ENCODE measurements around the gene ARHGAP9. TPM values are rescaled to one million over a fixed set of nuclear protein-coding genes. Genes with fewer than 3 reads are reported as not detected.

Gene ARHGAP9
- total RNA-seq, 4 donors from 2014 or later: 16.6 to 50.1 (median 24.7) TPM

DNA sequence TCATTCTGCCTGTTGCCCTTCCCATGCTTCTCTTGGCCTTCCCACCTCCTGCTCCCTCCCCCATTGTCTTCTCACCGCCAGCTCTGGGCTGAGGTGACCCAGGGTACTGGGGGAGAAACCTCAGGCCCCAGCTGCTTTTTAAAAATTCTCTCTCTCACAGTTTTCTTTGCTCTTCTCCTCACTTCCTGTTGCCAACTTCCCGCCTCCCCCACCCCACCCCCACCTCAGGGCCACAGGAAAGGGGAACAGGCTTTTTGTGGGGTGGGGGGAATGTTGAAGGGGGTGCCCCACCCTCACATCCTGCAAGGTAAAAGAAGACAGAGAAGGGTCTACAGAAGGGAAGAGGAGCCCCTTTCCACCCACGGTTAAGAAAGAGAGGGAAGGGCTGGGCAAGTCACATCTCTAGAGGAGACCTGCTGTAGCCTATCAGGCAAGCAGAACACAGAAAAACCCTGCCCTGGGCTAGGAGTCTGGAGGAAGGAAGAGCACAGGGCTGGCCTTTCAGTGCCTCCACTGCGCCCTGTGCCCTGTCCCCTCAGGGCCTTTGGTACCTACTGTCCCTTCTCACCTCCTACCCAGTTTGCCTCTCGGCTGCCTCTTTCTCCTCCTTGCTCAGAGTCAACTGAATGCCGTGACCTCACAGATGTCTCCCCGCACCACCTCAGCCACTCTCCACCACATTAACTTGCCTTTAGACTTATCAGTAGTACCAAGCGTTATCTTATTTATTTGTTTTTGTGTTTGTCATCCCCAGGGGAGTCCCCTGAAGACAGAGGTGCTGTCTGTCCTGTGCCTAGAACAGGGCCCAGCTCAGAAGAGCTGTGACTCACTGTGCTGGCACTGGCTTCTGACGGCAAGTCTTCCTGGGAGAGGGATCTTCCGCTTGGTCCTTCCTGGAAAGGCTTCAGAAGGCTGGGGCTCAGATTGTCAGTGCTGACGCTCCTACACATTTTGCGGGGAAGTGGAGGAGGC, 1.7 kb downstream of the ARHGAP9 start:
- TF ChIP-seq, protein P1, sequence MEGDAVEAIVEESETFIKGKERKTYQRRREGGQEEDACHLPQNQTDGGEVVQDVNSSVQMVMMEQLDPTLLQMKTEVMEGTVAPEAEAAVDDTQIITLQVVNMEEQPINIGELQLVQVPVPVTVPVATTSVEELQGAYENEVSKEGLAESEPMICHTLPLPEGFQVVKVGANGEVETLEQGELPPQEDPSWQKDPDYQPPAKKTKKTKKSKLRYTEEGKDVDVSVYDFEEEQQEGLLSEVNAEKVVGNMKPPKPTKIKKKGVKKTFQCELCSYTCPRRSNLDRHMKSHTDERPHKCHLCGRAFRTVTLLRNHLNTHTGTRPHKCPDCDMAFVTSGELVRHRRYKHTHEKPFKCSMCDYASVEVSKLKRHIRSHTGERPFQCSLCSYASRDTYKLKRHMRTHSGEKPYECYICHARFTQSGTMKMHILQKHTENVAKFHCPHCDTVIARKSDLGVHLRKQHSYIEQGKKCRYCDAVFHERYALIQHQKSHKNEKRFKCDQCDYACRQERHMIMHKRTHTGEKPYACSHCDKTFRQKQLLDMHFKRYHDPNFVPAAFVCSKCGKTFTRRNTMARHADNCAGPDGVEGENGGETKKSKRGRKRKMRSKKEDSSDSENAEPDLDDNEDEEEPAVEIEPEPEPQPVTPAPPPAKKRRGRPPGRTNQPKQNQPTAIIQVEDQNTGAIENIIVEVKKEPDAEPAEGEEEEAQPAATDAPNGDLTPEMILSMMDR (IDR thresholded peaks at IDR 0.05; ENCODE audit: low read depth): no peak

DNA sequence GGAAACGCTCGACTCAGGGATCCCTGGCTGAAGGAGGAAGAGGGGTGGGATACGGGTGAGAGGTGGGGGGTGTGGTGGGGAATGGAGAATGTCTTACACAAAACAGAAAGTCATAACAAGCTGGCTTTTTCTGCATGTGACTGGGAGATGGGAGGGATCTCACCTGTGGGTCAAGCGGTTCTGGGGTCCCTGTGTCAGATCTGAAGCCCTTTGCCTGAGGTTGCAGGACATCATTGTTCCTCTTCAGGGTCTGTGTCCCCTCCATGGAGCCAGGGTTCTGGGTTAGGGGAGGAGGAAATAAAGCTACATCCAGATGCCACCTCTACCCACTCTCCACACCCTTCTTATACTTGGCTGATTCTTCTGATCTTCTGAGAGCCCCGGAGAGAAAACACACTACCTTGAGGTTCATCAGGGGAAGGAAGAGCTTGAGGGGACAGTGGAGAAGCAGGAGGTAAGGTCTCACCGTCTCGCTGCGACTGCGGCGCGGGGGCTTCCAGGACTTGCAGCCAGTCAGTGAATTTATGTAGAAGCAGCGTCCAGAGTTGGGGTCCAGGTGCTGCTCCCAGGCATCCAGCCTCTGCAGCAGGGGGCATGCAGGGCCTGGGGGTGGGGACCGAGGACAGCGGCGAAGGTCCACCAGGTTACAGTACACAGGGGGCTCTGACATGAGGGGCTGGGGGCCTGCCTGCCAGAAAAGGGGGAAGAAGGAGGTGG, 2.5 kb downstream of the ARHGAP9 start:
- TF ChIP-seq, protein P1 (IDR thresholded peaks at IDR 0.05; ENCODE audit: low read depth): no peak

DNA sequence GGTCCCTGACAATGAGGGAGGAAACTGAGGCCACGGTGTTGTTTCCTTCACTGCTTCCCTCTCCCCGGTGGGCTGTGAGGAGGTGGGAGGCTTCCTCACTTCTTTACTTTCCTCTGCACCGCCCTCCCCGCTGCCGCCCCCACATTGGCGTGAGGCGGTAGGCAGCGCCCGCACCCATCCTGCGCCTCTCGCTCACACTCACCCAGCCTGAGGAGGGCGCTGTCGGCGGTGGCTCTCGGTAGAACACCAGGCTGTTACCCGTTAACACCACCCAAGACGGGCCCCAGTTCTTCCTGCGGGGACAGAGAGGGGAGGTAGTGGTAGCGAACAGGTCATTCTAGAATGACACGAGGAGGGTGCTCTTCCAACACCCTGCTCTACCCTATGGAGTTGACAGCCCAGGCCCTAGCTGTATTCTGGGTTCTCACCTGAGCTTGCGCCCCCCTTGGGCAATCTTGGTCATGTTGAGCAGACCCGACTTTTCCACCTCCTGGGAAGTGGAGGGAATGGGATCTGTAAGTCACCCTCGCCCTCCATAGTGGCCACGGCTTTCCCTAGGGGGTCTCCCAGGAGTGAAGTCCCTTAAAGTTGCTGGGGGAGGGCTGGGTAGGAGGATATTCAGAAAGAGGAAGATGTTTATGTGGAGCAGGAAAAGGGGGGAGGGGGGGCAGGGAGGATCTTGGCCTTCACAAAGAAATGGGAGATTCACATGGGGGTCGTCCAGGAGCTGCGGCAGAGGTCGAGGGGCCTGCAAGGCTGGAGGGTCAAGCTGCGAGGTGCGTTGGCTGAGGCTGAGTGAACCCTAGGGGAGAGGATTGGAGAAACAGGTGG, 3.3 kb downstream of the ARHGAP9 start:
- TF ChIP-seq, protein P1 (IDR thresholded peaks at IDR 0.05; ENCODE audit: low read depth): no peak

DNA sequence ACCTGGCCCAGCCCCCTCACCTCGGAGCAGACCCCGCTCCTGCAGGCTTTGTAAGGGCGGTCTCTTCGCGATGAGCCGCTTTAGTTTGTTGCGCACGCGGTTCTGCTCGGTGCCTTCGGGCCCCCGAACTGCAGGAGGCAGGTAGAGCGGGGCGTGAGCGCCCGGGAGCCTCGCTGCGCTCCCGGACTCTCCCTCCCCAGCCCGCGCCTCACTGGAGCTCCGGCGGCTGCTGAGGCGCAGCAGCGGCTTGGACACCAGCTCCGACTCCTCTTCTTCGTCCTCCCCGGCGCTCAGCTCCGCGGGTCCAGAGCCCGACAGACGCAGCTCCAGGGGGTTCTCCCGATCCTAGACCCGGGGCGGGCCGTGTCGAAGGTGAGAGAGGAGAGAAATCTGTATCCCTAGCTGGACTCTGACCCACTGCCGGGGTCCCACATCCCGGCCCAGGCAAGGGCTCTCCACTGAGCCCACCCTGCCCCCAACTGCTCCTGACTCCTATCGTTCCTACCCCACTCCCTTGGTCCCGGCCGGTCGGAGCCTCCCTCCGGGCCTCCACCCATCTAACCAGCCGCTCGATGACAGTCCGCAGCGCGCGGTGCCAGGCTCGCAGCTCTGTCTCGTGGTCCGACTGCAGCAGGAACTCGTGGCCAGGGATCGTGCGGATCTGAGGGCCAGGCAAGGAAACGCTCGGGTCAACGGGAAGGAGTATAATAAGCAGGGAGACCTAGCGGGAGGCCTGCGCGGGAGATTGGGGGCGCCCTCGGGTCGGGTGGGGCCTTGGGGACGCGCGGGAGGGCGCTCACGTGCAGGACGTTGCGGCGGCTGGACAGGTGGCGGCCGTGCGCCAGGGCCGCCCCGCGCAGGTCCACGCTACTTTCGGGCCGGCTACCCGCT, 4.2 kb downstream of the ARHGAP9 start:
- TF ChIP-seq, protein P1 (IDR thresholded peaks at IDR 0.05; ENCODE audit: low read depth): no peak

DNA sequence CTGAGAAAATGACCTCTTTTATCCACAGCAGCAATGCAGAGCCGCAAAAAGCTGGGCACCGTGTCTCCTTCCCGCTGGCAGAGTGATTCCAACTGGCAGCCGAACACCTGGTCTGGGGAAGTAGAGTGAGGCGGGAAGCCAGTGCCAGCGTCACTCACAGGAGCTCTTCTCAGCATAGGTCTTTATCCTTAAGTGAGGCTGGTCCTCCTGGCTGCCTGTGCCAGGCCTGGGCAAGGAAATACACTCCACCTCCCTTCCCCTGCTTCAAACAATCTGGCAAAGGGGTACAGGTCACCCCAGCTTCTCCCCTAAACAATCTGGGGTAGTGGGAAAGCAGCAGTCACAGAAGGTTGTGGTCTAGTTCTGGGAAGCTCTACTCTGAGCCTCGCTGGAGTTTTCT, 4.8 kb downstream of the ARHGAP9 start:
- TF ChIP-seq, protein P1 (IDR thresholded peaks at IDR 0.05; ENCODE audit: low read depth): no peak

DNA sequence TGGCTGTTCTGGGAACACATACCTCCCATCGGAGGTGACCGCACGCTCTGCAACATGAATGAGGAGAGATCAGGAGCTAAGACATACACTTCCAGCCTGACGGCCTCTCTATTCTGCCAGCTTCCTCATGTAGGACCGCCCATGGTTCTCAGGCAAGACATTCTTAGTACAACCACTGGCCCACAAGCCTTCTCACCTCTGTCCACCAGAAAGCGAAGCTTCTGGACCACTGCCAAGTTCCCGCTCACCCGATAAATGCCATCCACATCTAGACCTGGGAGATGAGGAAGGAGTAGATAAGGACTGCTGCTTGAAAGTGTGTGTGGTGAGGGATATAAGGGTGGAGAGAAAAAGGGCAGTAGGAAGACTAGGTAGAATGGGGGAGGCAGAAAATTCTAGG, 5.2 kb downstream of the ARHGAP9 start:
- TF ChIP-seq, protein P1 (IDR thresholded peaks at IDR 0.05; ENCODE audit: low read depth): no peak
